Measurements from ENCODE around the gene RANBP17. TPM values are rescaled to one million over a fixed set of nuclear protein-coding genes. Genes with fewer than 3 reads are reported as not detected.
A peak's percentile ranks its signal among the peaks of the same experiment; 100 is the strongest.

RANBP17 gene
- polyA plus RNA-seq, 12 donors, result 4.9 to 14.6 (median 9.3) TPM; not detected in 2

- DNase-seq, result no peak
These were observed 454.1 kb downstream of the RANBP17 start for GRCh38 chr5:171315925-171316257.

DNA sequence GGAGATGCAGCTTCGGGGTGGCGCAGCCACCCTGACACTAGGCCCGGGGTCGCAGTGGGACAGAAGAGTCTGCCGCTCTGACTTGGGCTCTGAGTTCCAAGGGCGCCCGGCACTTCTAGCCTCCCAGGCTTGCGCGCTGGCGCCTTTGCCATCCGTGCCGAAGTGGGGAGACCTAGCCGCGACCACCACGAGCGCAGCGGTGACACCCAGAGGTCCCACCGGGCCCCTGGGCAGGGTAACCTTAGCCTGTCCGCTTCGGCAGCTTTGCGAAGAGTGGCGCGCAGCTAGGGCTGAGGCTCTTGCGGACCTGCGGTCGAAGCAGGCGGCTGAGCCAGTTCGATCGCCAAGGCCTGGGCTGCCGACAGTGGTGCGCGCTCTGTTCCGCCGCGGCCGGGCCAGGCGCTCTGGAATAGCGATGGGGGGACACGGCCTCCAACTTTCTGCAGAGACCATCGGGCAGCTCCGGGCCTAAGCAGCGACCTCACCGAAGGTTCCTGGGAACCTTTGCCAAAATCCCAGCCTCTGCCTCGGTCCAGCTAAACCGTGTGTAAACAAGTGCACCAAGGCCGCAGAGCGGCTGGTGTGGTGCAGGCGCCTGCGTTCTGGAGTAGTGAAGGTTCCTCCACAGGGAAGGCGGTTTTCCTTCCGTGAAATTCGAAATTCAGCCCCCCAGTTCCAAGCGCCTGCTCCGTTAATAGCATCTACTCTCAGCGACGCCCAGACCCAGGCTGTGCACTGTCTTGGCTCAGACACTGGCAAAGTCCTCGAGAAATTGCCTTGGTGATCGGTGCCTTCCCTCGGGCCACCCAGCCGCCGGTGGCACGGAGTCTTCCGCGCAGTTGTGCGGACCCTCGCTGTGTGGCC, 454.7 kb downstream of the RANBP17 start:
- no peak for DNase-seq

DNA sequence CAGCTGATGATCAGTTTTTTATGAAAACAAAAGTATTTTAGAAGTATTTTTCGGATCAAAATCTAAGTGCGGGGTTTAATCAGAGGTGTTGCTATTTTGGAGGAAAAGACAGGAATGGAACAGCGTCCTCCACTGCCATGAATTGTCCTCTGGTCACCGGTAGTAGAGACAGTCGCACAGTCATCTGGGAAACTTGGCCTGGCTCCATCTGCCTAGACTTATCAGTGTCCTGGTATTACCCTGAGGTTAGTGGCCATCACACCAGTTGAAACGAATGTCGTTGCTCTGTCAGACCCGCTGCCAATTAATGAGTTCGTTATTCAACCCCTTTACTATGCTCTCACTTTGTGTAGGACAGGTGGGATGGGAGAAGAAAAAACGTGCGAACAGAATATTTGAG, 455.4 kb downstream of the RANBP17 start:
- DNase-seq, result no peak

DNA sequence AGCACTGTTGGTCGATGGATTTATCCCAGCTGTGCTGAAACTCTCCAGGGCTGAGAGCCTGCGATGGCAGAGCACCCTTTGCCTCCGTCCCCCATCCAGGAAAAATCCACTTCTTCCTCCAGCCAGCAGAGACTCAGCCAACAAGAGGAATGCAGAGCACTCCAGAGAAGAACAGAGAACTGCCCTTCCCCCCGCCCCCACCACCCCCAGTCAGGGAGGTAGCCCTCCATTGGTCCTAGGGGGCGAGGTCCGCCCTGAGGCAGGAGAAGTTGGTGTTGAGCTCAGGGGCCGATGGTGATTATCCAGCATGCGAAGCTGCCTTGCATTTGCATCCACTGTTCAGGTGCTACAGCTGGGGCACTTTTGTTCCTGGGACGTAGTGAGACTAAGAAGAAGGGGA, 456.2 kb downstream of the RANBP17 start:
- no peak for DNase-seq

DNA sequence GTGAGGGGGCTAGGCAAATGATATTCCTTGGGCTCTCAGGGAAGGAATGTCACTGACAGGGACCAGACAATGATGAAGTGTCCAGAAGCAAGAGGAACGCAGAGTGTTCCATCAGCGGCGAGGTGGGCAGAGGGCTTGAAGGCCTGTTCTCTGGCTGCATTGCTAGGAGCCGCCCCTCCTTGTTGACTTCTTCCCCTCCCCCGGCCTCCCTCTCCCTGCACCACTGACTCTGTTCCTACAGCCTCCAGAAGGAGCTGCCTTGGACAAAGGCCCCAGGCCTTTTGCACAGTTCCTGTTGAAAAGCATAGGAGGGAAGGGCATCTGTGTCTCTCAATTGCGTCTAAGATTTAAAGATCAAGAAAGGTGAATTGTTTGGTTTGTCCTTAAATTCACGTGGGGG, 459.6 kb downstream of the RANBP17 start:
- no peak for DNase-seq

DNA sequence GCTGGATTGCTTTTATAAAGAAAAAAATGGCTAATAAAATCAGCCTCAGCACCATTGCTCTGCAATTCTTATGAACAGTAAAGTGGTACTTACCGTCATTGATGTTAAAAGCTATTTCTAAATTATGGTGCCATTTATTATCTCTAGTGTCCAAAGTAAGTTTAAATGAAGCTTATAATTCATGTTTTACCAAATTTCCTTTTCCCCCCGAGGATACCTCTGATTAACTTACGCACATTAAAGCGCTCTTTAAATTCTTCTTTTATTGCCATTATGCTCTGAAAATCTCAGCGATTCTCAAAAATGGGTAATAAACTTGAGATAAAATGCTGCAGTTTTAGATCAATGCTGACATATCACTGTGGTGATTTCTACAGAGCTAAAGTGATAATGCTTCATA, 460.7 kb downstream of the RANBP17 start:
- DNase-seq, result no peak

- DNase-seq, result no peak
These were observed 461.2 kb downstream of the RANBP17 start for GRCh38 chr5:171323007-171323406.

GRCh38 chr5:171323806-171324632, 462.2 kb downstream of the RANBP17 start:
- DNase-seq, result no peak

DNA sequence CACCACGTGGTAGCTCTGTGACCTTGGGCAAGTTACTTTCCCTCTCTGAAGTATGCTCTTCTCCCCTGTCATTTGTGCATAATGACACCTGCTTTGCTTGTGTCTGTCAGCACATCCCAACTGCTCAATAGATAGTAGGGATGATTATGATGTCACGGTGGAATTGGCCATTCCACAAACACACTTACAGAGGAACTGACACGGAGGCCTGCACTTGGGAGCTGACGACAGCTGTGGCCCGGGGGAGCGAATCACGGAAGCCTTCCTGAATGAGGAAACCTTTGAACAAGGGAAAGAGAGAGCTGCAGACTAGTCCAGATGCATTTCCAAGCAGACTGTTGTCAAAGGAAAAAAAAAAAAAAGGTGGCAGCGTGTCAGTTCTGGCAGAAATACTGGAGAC, 468.2 kb downstream of the RANBP17 start:
- DNase-seq, result no peak

- no peak for DNase-seq
These were observed 473.8 kb downstream of the RANBP17 start for GRCh38 chr5:171335616-171336015.

DNA sequence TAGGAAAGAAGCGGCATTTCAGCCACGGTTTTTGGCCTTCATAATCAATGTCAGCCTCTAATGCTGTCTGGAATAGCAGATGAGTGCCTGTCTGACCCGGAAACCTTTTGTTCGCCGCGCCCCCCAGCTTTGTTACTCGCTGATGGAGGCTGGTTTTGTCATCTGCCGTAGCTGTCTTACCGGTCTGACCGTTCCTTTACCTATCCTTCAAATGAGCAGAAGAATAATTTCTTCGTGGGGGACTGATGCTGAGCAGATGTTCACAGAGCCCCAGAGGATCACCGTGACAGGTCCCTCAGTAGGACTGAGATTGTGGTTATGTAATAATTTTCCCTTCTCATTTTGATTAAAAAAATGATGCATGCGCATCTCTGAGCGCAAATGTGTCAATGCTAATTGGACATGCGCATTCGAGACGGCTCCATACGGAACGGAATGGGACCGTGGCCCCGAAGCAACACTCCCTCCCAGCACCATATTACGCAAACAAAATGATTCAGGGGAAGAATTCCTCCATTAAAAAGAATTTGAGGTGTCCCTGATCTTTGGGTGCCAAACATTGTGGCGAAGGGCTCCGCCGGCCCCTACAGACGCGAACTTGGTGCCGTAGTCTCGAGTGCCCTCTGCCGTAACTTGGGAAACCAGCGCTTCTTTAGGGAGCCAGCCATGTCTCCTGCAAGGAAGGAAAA, 474.8 kb downstream of the RANBP17 start:
- DNase-seq, result no peak

- DNase-seq, result no peak
These were observed 475.4 kb downstream of the RANBP17 start for GRCh38 chr5:171337210-171337569.

- no peak for DNase-seq
These were observed 478.2 kb downstream of the RANBP17 start for GRCh38 chr5:171340042-171340441.

- DNase-seq, result no peak
These were observed 478.7 kb downstream of the RANBP17 start for GRCh38 chr5:171340491-171340890.

- DNase-seq, result peak; percentile 59
These were observed 480.7 kb downstream of the RANBP17 start for GRCh38 chr5:171342362-171343111.

- DNase-seq, result no peak
These were observed 483.3 kb downstream of the RANBP17 start for GRCh38 chr5:171344936-171345608.

Other genes with a start within 250 kb of the RANBP17 start
- 1 to 10 TPM in 5 of 12 donors, under 1 TPM in 5, not detected in 2; 0.34 to 1.9 (median 0.92) TPM for gene GABRP, start 78.3 kb upstream of the RANBP17 start, polyA plus RNA-seq (ENCODE audit: insufficient read length in 12 of 12)